Osteocyte (in vitro differentiated cells): ENCODE measurements around the gene GDF10. TPM values are rescaled to one million over a fixed set of nuclear protein-coding genes. Genes with fewer than 3 reads are reported as not detected.

ENCODE experiments used
- DNase-seq: peaks from one replicate; pipeline ENCODE4 v3.0.0; 2021; ENCODE audit warnings: mixed read lengths; ENCODE audit not compliant: unreplicated experiment; ENCODE audit errors: extremely low spot score
- H3K27ac Mint-ChIP-seq: one replicate; pipeline ENCODE4 v1.8.0; 2021; ENCODE audit warnings: mild to moderate bottlenecking, mixed read lengths; ENCODE audit not compliant: unreplicated experiment
- H3K27me3 Mint-ChIP-seq: one replicate; pipeline ENCODE4 v1.8.0; 2021; ENCODE audit warnings: mixed read lengths; ENCODE audit not compliant: unreplicated experiment
- H3K36me3 Mint-ChIP-seq: one replicate; pipeline ENCODE4 v1.8.0; 2021; ENCODE audit warnings: mixed read lengths; ENCODE audit not compliant: unreplicated experiment
- H3K4me1 Mint-ChIP-seq: one replicate; pipeline ENCODE4 v1.8.0; 2021; ENCODE audit warnings: mixed read lengths; ENCODE audit not compliant: unreplicated experiment
- H3K4me3 Mint-ChIP-seq: one replicate; pipeline ENCODE4 v1.8.0; 2021; ENCODE audit warnings: mild to moderate bottlenecking, moderate library complexity, mixed read lengths; ENCODE audit not compliant: unreplicated experiment
- H3K9me3 Mint-ChIP-seq: one replicate; pipeline ENCODE4 v1.8.0; 2021; ENCODE audit warnings: mixed read lengths; ENCODE audit not compliant: unreplicated experiment
- CTCF ChIP-seq: fragments of 200-600 bp; sonication (generic); IDR thresholded peaks from 2 replicates; pipeline ENCODE4 v1.5.0; 2021; ENCODE audit warnings: antibody characterized with exemption, mild to moderate bottlenecking, moderate library complexity
- total RNA-seq: library from RNA; stranded (reverse); gene quantifications from 2 replicates; pipeline ENCODE4 v1.2.1, GENCODE V29; 2021

The GDF10 gene
- total RNA-seq, 1 donor from 2014 or later, result not detected

DNA sequence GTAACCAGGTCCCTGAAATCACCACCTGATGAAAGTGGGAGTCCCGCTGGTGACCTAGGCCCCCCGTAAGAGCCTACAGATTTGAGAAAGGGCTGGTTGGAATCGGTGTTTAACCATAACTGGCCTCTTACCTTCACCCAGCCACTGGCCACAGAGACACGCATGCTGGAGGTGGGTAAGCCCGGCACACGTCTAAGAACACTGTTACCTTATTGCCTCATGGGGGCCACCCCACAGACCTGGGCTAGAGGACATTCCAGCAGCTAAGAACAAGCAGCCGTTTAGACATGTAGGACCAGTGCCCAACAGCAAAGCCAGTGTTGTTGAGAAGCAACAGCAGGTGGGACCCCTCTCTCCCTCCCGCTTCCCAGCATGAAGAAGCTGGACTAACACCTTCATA is 19.8 kb downstream of the GDF10 start:
- H3K9me3 Mint-ChIP-seq, result no peaks in the 10 kb centered on the region
- DNase-seq, result no peak
- H3K27me3 Mint-ChIP-seq, result peaks cover 25% of the 10 kb centered on the region
- no peak for TF ChIP-seq CTCF
- no peak overlapping the region for H3K27ac Mint-ChIP-seq
- no peak overlapping the region for H3K4me3 Mint-ChIP-seq
- H3K4me1 Mint-ChIP-seq, result no peaks in the 10 kb centered on the region
- H3K36me3 Mint-ChIP-seq, result no peaks in the 10 kb centered on the region

- Mint-ChIP-seq H3K27me3 (peaks cover 30% of the 10 kb centered on the region), H3K4me1 (no peaks in the 10 kb centered on the region), H3K36me3 (no peaks in the 10 kb centered on the region), H3K4me3 (no peak overlapping the region), H3K27ac (no peak overlapping the region), H3K9me3 (no peaks in the 10 kb centered on the region)
- no peak for TF ChIP-seq CTCF
- no peak for DNase-seq
Measured at GRCh38 chr10:47320812-47321211, 20.8 kb downstream of the GDF10 start.

DNA sequence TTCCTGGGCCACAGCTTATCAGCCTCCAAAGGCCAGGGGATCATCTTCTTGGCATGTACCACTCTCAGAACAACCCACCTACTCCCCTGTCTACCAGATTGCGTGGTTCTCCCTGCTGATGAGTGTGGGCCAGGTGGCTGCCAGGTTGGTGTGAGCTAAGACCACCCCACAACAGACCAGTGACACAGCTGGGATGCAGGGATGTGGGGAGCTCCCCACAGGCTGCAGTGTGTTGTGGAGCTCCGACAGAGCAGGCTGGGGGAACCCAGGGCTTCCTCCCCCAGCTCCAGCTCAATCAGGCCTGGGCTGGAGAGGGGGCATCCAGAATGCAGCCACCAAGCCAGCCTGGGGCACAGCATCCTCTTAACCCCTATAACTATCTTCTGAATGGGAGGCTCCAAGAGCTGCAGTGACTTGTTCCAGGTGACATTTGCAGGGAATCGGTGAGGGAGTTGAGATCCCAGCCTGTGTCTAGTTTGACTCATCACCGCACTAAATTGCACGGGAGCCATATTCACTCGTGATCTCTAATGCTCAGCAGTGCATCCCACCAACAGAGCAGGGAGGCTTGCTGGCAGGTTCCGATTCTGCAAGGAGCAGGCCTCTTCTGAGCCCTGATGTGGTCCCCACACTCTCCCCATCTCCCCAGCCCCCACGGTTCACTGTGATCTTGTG is 21.7 kb downstream of the GDF10 start:
- no peak for DNase-seq
- H3K27me3 Mint-ChIP-seq, result peaks cover 30% of the 10 kb centered on the region
- H3K4me1 Mint-ChIP-seq, result no peaks in the 10 kb centered on the region
- no peak for TF ChIP-seq CTCF
- H3K36me3 Mint-ChIP-seq, result no peaks in the 10 kb centered on the region
- H3K27ac Mint-ChIP-seq, result no peak overlapping the region
- no peaks in the 10 kb centered on the region for H3K9me3 Mint-ChIP-seq
- H3K4me3 Mint-ChIP-seq, result no peak overlapping the region

DNA sequence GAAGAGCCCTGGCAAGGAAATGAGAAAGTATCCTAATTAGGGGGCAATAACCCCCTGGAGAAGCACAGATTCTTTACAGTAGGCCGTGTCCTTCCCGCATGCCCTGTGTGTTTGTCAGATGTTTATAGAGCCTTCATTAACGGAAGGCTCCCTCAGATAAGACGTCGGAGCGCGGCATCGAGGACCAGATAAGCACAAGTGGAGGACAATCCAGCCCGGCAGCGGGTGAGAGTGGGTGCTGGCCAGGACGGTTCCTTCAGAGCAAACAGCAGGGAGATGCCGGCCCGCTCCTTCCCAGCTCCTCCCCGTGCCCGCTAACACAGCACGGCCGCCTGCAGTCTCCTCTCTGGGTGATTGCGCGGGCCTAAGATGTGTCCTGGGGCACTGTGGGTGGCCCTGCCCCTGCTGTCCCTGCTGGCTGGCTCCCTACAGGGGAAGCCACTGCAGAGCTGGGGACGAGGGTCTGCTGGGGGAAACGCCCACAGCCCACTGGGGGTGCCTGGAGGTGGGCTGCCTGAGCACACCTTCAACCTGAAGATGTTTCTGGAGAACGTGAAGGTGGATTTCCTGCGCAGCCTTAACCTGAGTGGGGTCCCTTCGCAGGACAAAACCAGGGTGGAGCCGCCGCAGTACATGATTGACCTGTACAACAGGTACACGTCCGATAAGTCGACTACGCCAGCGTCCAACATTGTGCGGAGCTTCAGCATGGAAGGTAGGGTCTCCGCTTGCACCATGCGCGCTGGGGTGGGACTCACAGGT is 22.5 kb downstream of the GDF10 start, which contains the start of gene GDF2:
Gene GDF2, plus strand, starts transcription at position 155 of the 762 bp plus-strand sequence. Its CDS starts 215 bp downstream, at position 370.
- Mint-ChIP-seq H3K27ac (no peak within 1 kb of the TSS), H3K4me1 (no peaks in the 10 kb centered on the region), H3K27me3 (peaks cover 30% of the 10 kb centered on the region), H3K4me3 (no peak within 1 kb of the TSS), H3K36me3 (no peaks in the 10 kb centered on the region), H3K9me3 (no peaks in the 10 kb centered on the region)
- no peak for DNase-seq
- TF ChIP-seq CTCF, result no peak

DNA sequence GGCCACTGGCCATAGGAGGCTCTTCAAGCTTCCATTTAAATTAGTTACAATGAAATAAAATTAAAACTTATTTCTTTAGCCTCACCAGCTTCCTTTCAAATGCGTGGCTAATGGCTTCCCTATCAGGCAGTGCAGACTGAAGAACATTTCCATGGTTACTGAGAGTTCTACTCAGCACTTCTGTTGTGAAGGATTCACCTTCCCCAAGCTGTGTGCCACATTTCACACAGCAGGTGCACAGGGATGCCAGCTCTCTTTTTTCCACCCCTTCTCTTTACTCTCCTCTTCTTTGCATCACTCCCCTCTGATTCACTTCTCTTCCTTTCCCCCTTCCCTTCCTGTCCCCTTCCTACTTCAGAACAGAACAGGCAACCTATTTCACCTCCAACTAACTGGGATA is 23.1 kb downstream of the GDF10 start:
- no peak for TF ChIP-seq CTCF
- H3K4me3 Mint-ChIP-seq, result no peak overlapping the region
- H3K27ac Mint-ChIP-seq, result no peak overlapping the region
- DNase-seq, result no peak
- no peaks in the 10 kb centered on the region for H3K4me1 Mint-ChIP-seq
- peaks cover 30% of the 10 kb centered on the region for H3K27me3 Mint-ChIP-seq
- no peaks in the 10 kb centered on the region for H3K36me3 Mint-ChIP-seq
- no peaks in the 10 kb centered on the region for H3K9me3 Mint-ChIP-seq
